GM10248 (cell line): ENCODE measurements around the gene MAP3K3.

Experiments used
- CTCF ChIA-PET: fragments of 300-600 bp; sonication (Branson Sonifier 250); formaldehyde crosslinking; extraction: SDS; loops from one replicate; lab custom pipeline; 2021; ENCODE audit warnings: antibody characterized with exemption; lab: Yijun Ruan, JAX
- POLR2A ChIA-PET: fragments of 350-650 bp; sonication (Branson Sonifier 250); formaldehyde crosslinking; extraction: SDS; loops from one replicate; lab custom pipeline; 2020; ENCODE audit warnings: antibody characterized with exemption; lab: Yijun Ruan, JAX
- DNase-seq: peaks from one replicate; pipeline ENCODE4 v3.0.0; 2012; ENCODE audit errors: extremely low spot score
- TF ChIP-seq, protein P1 (sequence below): IDR thresholded peaks from 2 replicates; pipeline ENCODE4 v1.5.1; 2012; ENCODE audit warnings: mild to moderate bottlenecking, low read depth; ENCODE audit errors: extremely low read depth, missing control alignments, control extremely low read depth

MAP3K3 gene

DNA sequence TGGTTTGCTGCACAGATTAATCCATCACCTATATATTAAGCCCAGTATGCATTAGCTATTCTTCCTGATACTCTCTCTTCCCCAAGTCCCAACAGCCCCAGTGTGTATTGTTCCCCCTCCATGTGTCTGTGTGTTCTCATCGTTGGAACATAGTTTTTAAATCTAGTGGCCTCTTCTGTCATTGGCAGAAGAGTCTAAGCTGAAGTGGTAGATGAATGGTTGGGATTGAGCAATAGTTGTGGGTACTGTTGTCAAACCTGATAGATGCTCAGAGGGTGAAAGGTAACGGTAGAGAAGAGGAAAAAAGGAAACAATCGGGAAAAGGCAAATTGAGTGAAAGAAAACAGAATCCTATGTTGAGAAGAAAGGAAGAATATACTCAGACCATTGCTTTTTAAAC, 29.9 kb downstream of the MAP3K3 start:
- TF ChIP-seq, protein P1, sequence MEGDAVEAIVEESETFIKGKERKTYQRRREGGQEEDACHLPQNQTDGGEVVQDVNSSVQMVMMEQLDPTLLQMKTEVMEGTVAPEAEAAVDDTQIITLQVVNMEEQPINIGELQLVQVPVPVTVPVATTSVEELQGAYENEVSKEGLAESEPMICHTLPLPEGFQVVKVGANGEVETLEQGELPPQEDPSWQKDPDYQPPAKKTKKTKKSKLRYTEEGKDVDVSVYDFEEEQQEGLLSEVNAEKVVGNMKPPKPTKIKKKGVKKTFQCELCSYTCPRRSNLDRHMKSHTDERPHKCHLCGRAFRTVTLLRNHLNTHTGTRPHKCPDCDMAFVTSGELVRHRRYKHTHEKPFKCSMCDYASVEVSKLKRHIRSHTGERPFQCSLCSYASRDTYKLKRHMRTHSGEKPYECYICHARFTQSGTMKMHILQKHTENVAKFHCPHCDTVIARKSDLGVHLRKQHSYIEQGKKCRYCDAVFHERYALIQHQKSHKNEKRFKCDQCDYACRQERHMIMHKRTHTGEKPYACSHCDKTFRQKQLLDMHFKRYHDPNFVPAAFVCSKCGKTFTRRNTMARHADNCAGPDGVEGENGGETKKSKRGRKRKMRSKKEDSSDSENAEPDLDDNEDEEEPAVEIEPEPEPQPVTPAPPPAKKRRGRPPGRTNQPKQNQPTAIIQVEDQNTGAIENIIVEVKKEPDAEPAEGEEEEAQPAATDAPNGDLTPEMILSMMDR: no peak
- ChIA-PET POLR2A (no interaction called here), CTCF (interaction anchor here (0.9 kb wide), 1 partner anchor 9 kb away, joined by 3 read pairs; no protein-coding TSS in a partner anchor)
- DNase-seq: no peak

DNA sequence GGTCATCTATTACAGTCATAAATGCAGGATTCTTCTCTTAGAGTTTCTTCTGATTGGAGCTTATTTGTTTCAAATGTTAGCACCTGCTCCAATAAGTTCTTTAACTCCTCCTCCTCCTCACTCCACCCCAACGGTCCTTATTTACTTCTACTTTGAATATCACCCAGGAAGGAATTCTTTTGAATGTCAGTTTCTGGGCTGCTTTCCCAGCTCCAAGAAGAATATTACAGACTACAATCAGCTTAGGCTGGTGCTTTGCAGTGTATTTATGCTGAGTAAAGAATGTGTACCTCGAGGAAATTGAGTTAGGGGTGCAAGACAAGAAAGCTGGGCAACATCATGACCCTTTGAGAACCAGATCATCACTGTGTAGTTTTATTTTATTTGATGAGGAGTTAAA, 30.8 kb downstream of the MAP3K3 start:
- no peak for DNase-seq
- CTCF ChIA-PET: interaction anchor here (0.9 kb wide), 1 partner anchor 10 kb away, joined by 3 read pairs; no protein-coding TSS in a partner anchor
- TF ChIP-seq, protein P1: no peak
- POLR2A ChIA-PET: no interaction called here

DNA sequence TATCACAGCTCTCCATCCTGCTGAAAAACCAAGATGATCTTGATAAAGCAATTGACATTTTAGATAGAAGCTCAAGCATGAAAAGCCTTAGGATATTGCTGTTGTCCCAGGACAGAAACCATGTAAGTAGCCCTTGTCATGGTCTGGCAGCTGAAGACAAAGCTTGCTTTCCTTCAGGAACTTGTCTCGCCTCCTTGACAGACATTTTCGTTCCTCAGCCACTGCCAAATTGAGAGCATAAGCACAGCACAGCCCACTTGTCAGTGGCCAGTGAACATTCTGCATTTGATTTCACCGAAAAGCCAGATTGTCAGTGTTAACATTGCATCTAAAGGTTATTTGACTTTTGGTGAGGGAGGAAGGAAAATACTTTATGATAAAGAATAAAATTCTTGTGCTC, 35.6 kb downstream of the MAP3K3 start:
- CTCF ChIA-PET: interaction anchor here (1.1 to 1.5 kb wide), 3 partner anchors 8 to 191 kb away, joined by 3 to 4 read pairs (median 3); no protein-coding TSS in a partner anchor
- TF ChIP-seq, protein P1: no peak
- DNase-seq: no peak
- POLR2A ChIA-PET: no interaction called here

DNA sequence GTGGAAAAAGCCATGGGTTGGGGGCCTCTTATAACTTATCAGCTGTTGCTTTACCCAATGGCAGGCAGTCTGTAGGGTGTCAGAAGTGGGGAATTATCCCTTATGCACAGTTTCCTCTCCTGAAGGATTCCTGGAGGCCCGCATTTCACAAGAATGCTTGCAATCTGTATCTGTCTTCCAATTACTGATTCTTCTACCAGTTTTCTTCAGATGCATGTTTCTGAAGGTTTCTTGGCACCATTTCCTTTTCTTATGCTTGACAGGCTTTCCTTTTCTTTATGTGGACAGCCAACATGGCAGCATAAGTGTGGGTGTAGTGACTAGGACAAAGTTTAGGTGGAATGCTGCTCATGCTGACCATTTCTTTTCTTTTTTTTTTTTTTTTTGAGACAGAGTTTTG, 36.1 kb downstream of the MAP3K3 start:
- TF ChIP-seq, protein P1: no peak
- no peak for DNase-seq
- ChIA-PET POLR2A (no interaction called here), CTCF (interaction anchor here (1.0 to 1.3 kb wide), 2 partner anchors 8 to 13 kb away, joined by 3 read pairs; no protein-coding TSS in a partner anchor)

DNA sequence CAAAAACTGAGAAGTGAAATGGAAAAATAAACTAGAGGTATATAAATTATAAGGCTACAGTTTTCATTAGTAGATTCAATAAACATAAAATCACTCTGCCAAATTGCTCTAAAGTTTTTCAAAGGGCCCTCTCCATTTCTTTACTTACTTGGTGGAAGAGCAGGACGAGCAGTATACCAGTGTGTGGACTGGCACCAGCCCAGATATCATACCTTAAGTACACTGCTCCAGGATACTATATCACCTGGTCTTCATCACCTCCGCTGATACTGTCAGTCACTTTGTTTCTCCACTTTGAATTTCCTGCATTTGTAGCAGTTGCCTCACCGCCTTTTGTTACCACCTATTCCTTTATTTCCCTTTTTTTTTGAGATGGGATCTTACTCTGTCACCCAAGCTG, 37.6 kb downstream of the MAP3K3 start:
- CTCF ChIA-PET: no interaction called here

DNA sequence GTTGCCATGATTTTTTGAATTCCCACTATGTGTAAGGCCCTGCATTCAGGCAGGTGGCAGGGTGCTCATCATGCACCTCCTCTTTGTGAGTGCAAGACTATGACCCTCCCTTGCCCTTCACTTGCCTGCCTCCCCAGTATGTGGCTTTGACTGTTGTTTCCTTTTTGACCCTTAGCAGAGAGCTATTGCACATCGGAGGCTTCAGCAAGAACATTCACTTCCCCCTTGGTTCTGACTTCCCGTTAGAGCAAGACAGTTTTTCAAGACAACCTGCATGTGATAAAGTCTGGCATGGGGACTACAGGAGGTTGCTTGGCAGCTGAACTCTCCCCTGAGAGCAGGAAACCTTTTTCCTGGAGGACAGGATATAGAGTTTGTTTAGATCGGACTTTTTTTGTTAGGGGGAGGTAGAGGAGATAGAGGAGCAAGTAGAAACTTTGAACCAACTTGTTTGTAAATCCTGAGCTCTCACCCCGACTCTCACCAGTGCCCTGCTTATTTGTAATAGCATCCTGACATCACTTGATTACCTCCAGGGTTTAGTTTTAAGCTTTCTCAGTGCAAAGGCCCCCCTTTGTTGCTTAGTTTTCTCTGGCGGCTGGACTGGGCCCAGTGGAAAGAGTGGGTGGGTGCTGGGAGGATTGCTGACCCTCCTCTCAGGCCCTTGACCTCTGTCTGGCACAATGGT, 43.5 kb downstream of the MAP3K3 start:
- TF ChIP-seq, protein P1: no peak
- ChIA-PET POLR2A (no interaction called here), CTCF (interaction anchor here (1.0 to 2.9 kb wide), 7 partner anchors 8 to 53 kb away, joined by 3 to 17 read pairs (median 5); no protein-coding TSS in a partner anchor)
- peak; percentile 50 for DNase-seq

More for the DNA sequence above, 37.6 kb downstream of the MAP3K3 start:
- no peak for DNase-seq
- POLR2A ChIA-PET: no interaction called here
- TF ChIP-seq, protein P1: no peak
